Measurements from ENCODE around the gene OR4D1. TPM values are rescaled to one million over a fixed set of nuclear protein-coding genes. Genes with fewer than 3 reads are reported as not detected.

OR4D1 gene
- total RNA-seq, 6 experiments from 2014 or later = not detected

GRCh38 chr17:58166682-58167081 is 18.5 kb downstream of the OR4D1 start, which contains the start of gene OR4D2:
Gene OR4D2 (plus strand): TSS chr17:58166982. CDS start chr17:58169656, 2,674 bp downstream.
- Mint-ChIP-seq H3K4me1 (ENCODE audit: low read depth) (no peaks in the 10 kb centered on the region), H3K36me3 (ENCODE audit: low read depth) (no peaks in the 10 kb centered on the region)

GRCh38 chr17:58170622-58171021 is 22.4 kb downstream of the OR4D1 start:
- DNase-seq = no peak
- H3K4me1 Mint-ChIP-seq (ENCODE audit: low read depth) = no peaks in the 10 kb centered on the region
- no peak overlapping the region for H3K27ac Mint-ChIP-seq
- TF ChIP-seq CTCF (IDR thresholded peaks at IDR 0.05) = no peak
- peaks cover 25% of the 10 kb centered on the region for H3K27me3 Mint-ChIP-seq (ENCODE audit: insufficient read depth)
- H3K9me3 Mint-ChIP-seq = no peaks in the 10 kb centered on the region
- no peak overlapping the region for H3K4me3 Mint-ChIP-seq
- no peaks in the 10 kb centered on the region for H3K36me3 Mint-ChIP-seq (ENCODE audit: low read depth)

More at GRCh38 chr17:58166682-58167081, 18.5 kb downstream of the OR4D1 start, which contains the start of gene OR4D2:
- no peak for TF ChIP-seq CTCF (IDR thresholded peaks at IDR 0.05)
- Mint-ChIP-seq H3K27me3 (ENCODE audit: insufficient read depth) (peaks cover 21% of the 10 kb centered on the region), H3K9me3 (no peaks in the 10 kb centered on the region), H3K27ac (no peak within 1 kb of the TSS), H3K4me3 (no peak within 1 kb of the TSS)
- DNase-seq = no peak

GRCh38 chr17:58172369-58173071 is 24.3 kb downstream of the OR4D1 start:
- Mint-ChIP-seq H3K36me3 (ENCODE audit: low read depth) (no peaks in the 10 kb centered on the region), H3K4me1 (ENCODE audit: low read depth) (no peaks in the 10 kb centered on the region), H3K4me3 (no peak overlapping the region), H3K27me3 (ENCODE audit: insufficient read depth) (peaks cover 26% of the 10 kb centered on the region), H3K9me3 (no peaks in the 10 kb centered on the region), H3K27ac (no peak overlapping the region)
- peak; percentile 58 for TF ChIP-seq CTCF (IDR thresholded peaks at IDR 0.05)
- no peak for DNase-seq

GRCh38 chr17:58174871-58175270 is 26.7 kb downstream of the OR4D1 start:
- no peak overlapping the region for H3K27ac Mint-ChIP-seq
- no peak for TF ChIP-seq CTCF (IDR thresholded peaks at IDR 0.05)
- H3K36me3 Mint-ChIP-seq (ENCODE audit: low read depth) = no peaks in the 10 kb centered on the region
- no peaks in the 10 kb centered on the region for H3K9me3 Mint-ChIP-seq
- DNase-seq = no peak
- peaks cover 25% of the 10 kb centered on the region for H3K27me3 Mint-ChIP-seq (ENCODE audit: insufficient read depth)
- no peaks in the 10 kb centered on the region for H3K4me1 Mint-ChIP-seq (ENCODE audit: low read depth)
- H3K4me3 Mint-ChIP-seq = no peak overlapping the region

- no peak for DNase-seq
- no peaks in the 10 kb centered on the region for H3K36me3 Mint-ChIP-seq (ENCODE audit: low read depth)
- H3K4me1 Mint-ChIP-seq (ENCODE audit: low read depth) = no peaks in the 10 kb centered on the region
- H3K9me3 Mint-ChIP-seq = no peaks in the 10 kb centered on the region
- TF ChIP-seq CTCF (IDR thresholded peaks at IDR 0.05) = no peak
- peaks cover 23% of the 10 kb centered on the region for H3K27me3 Mint-ChIP-seq (ENCODE audit: insufficient read depth)
- H3K27ac Mint-ChIP-seq = no peak overlapping the region
- no peak overlapping the region for H3K4me3 Mint-ChIP-seq
Measured at GRCh38 chr17:58176200-58176599, 28.0 kb downstream of the OR4D1 start.
